ENCODE data around the gene SPATA13. TPM values are rescaled to one million over a fixed set of nuclear protein-coding genes. Genes with fewer than 3 reads are reported as not detected.
A peak's percentile ranks its signal among the peaks of the same experiment; 100 is the strongest.

SPATA13 gene
- total RNA-seq, 4 donors from 2014 or later = 10.0 to 24.6 (median 13.4) TPM

- ATAC-seq = no peak
- Histone ChIP-seq H3K36me3 (no peaks in the 10 kb centered on the region), H3K27me3 (no peaks in the 10 kb centered on the region), H3K4me3 (no peak overlapping the region), H3K4me1 (peaks cover 0 to 59% (median 27%) of the 10 kb centered on the region in 3 donors), H3K27ac (peak overlapping the region in 2 of 4 donors; percentile 85 to 87), H3K9me3 (no peaks in the 10 kb centered on the region)
- no peak for TF ChIP-seq POLR2AphosphoS5 (IDR thresholded peaks at IDR 0.05)
- TF ChIP-seq POLR2A (IDR thresholded peaks at IDR 0.05) = no peak
- TF ChIP-seq EP300 (IDR thresholded peaks at IDR 0.05) = no peak
- TF ChIP-seq CTCF (IDR thresholded peaks at IDR 0.05) = no peak
- WGBS, 2 donors (ENCODE audit: low coverage in 1 of 2) = 87 to 93% methylated on average over 4 of the region's 4 CpGs
These were observed 109.3 kb downstream of the SPATA13 start for GRCh38 chr13:24269821-24270220.

- Histone ChIP-seq H3K27ac (peak overlapping the region; percentile 71 to 89 (median 86)), H3K4me3 (peak overlapping the region; percentile 51 to 55), H3K9me3 (no peaks in the 10 kb centered on the region), H3K27me3 (no peaks in the 10 kb centered on the region), H3K36me3 (no peaks in the 10 kb centered on the region), H3K4me1 (peaks cover 0 to 68% (median 27%) of the 10 kb centered on the region in 3 donors)
- WGBS, 2 donors (ENCODE audit: low coverage in 1 of 2) = 0% methylated on average over 4 of the region's 10 CpGs; no CpG with 5 or more reads in 1 of the 2 donors
- peak; percentile 77 for ATAC-seq
- TF ChIP-seq CTCF (IDR thresholded peaks at IDR 0.05) (peak in 3 of 4 experiments; percentile 19 to 62 (median 41)), EP300 (IDR thresholded peaks at IDR 0.05) (no peak)
These were observed 110.2 kb downstream of the SPATA13 start for GRCh38 chr13:24270639-24271141.

GRCh38 chr13:24271231-24271600 lies 110.7 kb downstream of the SPATA13 start:
- TF ChIP-seq POLR2A (IDR thresholded peaks at IDR 0.05) (no peak), POLR2AphosphoS5 (IDR thresholded peaks at IDR 0.05) (no peak), EP300 (IDR thresholded peaks at IDR 0.05) (no peak), CTCF (IDR thresholded peaks at IDR 0.05) (no peak)
- WGBS, 2 donors (ENCODE audit: low coverage in 1 of 2) = 11 to 71% methylated on average over 1 of the region's 1 CpG
- Histone ChIP-seq H3K4me3 (peak overlapping the region; percentile 29 to 51), H3K9me3 (no peaks in the 10 kb centered on the region), H3K36me3 (no peaks in the 10 kb centered on the region), H3K27ac (peak overlapping the region; percentile 71 to 89 (median 86)), H3K27me3 (no peaks in the 10 kb centered on the region), H3K4me1 (peaks cover 0 to 68% (median 27%) of the 10 kb centered on the region in 3 donors)
- no peak for ATAC-seq

- H3K36me3 ChIP-seq = no peaks in the 10 kb centered on the region
- peak overlapping the region; percentile 71 to 89 (median 86) for H3K27ac ChIP-seq
- peaks cover 0 to 68% (median 27%) of the 10 kb centered on the region in 3 donors for H3K4me1 ChIP-seq
- no peaks in the 10 kb centered on the region for H3K9me3 ChIP-seq
- TF ChIP-seq POLR2A (IDR thresholded peaks at IDR 0.05) = no peak
- peak; percentile 39 for TF ChIP-seq POLR2AphosphoS5 (IDR thresholded peaks at IDR 0.05)
- H3K4me3 ChIP-seq = peak overlapping the region; percentile 29 to 51
- 0 to 9% methylated on average over 6 to 11 of the region's 25 CpGs for WGBS, 2 donors (ENCODE audit: low coverage in 1 of 2)
- ATAC-seq = peak; percentile 67
- H3K27me3 ChIP-seq = no peaks in the 10 kb centered on the region
These were observed 111.3 kb downstream of the SPATA13 start for GRCh38 chr13:24271601-24272451.

GRCh38 chr13:24272452-24273161 lies 112.1 kb downstream of the SPATA13 start:
- peak overlapping the region; percentile 71 to 89 (median 86) for H3K27ac ChIP-seq
- peak overlapping the region in 1 of 2 donors; percentile 51 for H3K4me3 ChIP-seq
- H3K27me3 ChIP-seq = no peaks in the 10 kb centered on the region
- TF ChIP-seq POLR2A (IDR thresholded peaks at IDR 0.05) = no peak
- TF ChIP-seq CTCF (IDR thresholded peaks at IDR 0.05) = no peak
- no peak for TF ChIP-seq POLR2AphosphoS5 (IDR thresholded peaks at IDR 0.05)
- no peak for TF ChIP-seq EP300 (IDR thresholded peaks at IDR 0.05)
- H3K9me3 ChIP-seq = no peaks in the 10 kb centered on the region
- no peaks in the 10 kb centered on the region for H3K36me3 ChIP-seq
- 57 to 67% methylated on average over 8 to 10 of the region's 18 CpGs for WGBS, 2 donors (ENCODE audit: low coverage in 1 of 2)
- no peak for ATAC-seq
- peaks cover 0 to 64% (median 27%) of the 10 kb centered on the region in 3 donors for H3K4me1 ChIP-seq
